GM04503 (cell line): ENCODE results near the gene BTN1A1.
"Not testable (repeated sequence)": the region's sequence is repeated elsewhere in the genome, so short reads cannot be mapped to it uniquely, and the experiment has no call there.

ENCODE experiments used
- DNase-seq: peaks from one replicate; pipeline ENCODE4 v3.0.0-alpha.2; 2012; ENCODE audit warnings: low read depth

Gene BTN1A1

DNA sequence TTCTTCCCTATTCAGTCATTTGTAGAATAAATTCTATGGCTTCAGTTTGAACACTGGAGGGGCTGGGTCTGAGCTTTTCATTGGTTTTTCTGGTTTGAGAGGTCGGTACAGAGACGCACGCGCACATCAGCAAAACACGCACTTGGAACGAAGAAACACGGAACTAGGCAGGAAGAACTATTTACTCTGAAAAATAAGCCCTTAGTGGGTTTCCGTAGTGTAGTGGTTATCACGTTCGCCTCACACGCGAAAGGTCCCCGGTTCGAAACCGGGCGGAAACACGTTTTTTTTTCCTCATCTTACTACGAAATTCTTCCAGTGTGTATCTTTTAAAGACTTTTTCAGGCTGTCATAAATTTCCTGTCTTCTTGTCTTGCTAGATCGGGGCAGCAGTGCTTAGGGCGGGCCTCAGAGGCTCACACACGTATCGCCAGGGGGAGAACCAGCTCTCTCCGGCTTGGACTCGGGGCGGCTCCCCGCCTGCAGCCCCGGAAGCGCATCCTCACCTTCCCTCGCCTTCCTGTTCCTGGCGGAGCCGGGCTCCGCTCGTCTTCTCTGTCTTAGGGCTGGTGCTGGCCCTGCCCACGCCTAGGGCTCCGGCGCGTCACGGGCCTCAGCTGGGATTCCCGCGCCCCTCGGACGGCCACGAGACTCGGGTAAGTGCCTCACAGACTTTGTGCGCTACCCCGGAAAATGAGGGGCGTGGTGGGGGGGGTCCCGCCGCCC, 37.9 kb downstream of the BTN1A1 start, which contains the start of gene HMGN4:
HMGN4 (plus strand) TSS at position 521 of the 726 bp plus-strand sequence. CDS start 6,841 bp downstream, outside the sequence.
- no peak for DNase-seq

DNA sequence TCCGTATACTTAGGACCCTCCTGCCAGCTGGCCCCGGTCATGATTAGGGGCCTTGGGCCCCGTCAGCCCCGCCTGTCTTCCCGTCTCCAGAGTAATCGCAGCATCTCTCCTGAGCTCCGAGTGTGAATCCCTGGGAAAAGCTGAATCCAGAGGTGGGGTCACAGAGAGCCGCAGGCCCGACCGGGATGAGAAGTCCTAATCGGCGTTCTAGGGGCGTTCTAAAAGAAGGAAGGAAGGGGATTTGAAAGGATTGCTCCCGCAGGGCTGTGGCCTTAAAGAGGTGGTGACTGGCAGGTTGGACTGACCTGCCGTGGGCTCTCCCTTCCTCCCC, 38.4 kb downstream of the BTN1A1 start:
- no peak for DNase-seq

DNA sequence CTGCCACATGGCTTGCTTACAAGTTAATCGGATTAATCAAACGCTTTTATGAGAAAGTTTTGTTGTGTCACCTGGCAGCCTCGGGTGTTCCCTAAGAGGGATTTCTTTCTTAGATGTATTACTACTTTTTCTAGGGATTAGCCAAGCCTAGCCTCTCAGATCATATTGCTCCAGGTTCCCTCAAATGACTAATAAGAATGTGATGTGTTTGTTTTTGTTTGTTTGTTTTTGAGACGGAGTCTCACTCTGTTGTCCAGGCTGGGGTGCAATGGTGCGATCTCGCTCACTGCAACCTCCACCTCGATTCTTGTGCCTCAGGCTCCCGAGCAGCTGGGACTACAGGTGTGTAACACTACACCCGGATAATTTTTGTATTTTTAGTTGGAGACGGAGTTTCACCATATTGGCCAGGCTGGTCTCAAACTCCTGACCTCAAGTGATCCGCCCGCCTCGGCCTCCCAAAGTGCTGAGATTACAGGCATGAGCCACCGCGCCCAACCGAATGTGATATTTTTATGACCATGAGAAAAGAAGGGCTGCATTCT, 39.0 kb downstream of the BTN1A1 start:
- DNase-seq = no peak

DNA sequence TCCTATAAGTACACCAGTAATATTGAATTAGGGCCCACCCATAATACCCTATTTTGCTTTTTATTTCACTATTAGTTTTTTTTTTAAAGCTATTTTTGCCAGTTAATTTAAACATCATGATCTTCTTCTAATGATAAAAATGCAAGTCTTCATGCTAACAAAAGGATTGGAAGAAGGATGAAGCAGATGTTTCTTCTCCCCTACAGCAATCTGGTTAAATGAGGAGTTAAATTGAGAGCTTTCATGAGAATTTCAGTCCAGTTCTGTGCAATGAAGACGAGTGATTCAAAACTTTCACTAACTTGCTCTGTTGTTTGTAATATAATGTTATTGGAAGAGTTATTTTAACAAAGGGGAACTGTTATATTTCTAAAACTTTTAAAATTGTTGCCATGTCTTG, 41.5 kb downstream of the BTN1A1 start:
- no peak for DNase-seq

DNA sequence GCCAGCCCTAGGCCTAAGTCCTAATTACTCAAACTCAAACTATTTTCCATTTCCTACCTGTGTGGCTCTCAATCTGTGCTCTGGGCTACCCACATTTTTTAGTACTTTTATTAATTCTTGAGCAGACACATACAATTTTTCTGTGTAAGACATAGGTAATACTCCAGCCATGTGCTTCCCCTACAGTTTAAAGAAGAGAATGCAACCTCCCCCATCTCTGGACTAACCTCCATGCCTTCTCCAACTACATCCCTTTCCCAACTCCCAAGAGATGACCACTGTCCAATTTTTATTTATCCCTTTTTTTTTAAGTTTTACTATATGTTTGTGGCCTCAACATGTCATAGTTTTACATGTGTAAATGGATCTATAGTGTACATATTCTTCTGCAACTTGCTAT, 43.9 kb downstream of the BTN1A1 start:
- no peak for DNase-seq

DNA sequence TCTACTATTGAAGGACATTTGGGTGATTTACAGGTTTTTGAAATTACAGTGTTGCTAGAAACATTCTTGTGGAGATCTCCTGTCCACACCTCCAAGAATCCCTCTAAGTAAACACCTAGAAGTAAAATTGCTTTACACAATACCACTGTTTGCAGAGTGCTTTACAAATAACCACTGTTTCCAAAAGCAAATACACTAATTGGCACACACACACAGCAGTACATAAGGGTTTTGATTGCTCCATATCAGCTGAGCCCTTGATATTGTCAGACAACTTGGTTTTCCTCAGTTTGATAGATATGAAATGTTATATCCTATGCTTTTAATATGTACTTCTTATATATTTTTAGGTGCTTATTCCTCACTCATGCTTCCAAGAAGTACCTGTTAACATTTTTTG, 44.4 kb downstream of the BTN1A1 start:
- no peak for DNase-seq

DNA sequence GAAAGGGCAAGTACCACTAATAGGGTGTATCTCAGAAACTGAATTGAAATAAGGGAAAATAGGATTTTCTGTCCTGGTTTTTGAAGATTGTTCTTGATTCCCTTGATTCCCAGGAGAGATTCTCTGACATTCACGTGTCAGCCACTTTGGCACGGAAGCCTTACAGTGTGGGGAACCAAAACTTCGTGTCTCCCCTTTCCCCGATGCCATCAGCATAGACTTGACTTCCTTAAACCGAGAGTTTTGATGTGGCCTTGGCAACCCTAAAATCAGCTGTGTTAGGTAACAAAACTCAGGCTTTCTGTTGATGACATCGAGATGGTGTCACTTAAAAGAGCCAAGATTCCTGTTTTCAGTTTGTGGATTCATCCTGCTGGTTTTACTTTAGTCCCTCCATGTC, 45.5 kb downstream of the BTN1A1 start:
- no peak for DNase-seq

DNA sequence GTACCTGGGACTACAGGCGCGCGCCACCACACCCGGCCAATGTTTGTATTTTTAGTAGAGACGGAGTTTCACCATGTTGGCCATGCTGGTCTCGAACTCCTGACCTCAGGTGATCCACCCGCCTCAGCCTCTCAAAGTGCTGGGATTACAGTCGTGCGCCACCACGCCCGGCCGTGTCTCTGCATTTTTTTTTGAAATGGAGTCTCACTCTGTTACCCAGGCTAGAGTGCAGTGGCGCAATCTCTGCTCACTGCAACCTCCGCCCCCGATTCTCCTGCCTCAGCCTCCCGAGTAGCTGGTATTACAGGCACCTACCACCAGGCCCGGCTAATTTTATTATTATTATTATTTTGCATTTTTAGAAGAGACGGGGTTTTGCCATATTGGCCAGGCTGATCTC, 47.3 kb downstream of the BTN1A1 start:
- DNase-seq = not testable (repeated sequence)

DNA sequence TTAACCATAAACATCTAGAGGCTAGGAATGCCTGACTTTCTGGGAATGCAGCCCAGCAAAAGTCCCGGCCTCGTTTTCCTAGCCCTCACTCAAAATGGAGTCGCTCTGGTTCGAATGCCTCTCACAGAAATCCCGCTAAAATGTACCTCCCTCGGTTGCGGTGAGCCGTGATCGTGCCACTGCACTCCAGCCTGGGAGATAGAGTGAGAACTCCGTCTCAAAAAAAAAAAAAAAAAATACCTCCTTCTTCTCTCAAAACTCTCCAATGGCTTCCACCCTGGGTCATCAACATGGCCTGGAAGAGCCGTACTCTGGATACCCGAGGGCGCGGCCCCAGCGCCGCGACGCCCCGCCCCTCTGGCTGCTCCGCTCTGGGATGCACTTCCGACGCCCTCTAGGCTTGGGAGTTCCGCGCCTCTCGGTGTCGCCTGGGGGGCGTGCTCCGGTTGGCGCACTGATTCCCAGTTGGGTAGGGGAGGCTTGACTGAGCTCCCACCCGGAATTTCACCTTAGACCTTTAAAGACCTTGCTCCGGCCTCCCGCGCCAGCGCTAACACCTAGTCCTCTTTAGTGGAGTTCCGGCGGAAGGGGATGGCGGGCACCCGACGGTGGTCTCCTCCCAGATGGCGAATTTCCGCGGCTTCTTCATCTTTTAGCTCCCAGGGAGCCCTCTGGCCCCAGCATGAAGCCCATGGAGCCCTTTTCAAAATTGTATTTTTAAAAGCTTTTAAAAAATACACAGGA, 50.3 kb downstream of the BTN1A1 start:
- no peak for DNase-seq

DNA sequence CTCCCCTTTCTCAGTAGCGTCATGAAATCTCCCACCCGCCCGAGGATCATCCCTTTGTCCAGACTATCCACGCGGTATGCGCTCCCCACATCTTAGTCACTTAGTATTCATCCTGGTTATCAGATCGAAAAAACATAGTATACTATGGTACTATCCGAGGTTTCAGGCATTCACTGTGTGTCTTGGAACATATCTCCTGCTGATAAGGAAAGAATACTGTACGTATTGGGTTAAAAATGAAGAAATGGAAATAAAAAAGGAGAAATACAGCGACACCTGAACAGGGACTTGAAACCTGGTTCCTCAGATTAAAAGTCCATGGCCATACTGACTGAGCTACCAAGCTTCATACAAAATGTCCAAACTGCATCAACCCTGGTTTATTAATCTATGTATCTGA, 52.1 kb downstream of the BTN1A1 start:
- no peak for DNase-seq

DNA sequence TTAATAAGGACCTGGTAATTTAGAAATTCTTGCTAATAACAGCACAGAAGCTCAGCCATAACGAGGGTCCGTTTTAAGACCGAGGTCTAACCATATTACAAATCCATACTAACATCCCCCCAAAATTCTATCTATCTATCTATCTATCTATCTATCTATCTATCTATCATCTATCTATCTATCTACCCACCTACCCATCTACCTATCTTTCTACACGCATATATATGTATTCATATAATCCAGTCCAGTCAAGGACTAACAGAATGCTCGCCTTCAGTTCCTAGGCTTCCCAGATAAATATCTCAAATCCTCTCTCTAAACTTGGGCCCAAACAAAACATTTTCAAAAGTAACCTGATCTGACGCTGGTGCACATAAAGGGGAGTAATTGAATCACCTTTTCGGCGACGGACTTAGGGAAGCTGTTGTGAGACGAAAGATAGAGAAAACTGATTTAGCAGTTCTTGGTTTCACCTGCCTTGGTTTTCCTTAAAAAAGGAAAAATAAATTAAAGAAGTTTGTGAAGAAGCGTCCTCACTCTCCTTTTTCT, 52.6 kb downstream of the BTN1A1 start:
- DNase-seq = no peak

DNA sequence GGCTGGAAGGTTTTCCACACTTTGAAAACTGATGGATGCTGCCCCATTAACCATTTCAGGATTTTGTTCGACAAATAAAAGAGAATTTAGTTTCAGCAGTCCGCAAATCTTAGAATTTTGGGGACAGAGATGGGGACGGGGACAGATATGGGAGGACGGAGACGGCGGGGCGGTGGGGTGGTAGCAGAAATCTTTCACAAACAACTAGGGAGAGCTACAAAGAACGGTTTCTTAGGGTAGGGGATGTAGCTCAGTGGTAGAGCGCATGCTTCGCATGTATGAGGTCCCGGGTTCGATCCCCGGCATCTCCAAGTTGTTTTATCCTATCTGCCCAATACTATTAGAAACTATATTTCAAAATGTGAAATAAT, 53.1 kb downstream of the BTN1A1 start:
- no peak for DNase-seq

DNA sequence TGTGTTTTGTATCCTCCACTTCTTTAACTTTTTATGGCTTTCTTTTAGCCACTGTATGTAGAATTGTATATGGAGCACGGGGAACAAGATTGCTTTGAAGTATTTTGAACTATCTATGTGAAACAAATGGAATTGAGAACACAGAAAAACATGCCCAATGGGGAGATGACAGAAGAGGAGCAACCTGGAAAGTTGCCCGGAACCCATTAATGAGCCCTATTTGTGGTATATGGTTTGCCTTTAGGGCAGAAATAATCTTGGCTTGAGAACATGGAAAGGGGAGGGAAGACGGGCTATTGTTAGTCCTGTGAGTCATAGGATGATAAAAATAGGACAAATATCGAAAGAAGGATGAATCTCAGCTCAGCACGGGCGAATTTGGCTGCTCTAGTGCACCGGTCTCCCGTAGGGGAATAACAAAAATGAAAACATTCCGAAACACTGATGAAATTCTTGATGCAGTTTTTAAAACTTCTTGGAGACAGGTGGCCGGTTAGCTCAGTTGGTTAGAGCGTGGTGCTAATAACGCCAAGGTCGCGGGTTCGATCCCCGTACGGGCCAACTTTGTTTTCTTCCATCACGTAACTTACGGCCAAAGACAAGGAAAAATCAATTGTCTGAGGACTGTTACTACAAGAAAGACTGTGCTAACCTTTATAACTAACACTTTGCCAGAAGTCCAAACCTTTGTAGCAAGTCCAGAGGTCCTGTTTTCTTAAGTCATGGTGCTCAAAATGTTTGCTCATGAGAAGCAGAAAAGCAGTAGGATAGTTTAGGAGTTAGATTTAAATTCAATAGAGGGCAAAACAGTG, 53.7 kb downstream of the BTN1A1 start:
- DNase-seq = peak; percentile 91

DNA sequence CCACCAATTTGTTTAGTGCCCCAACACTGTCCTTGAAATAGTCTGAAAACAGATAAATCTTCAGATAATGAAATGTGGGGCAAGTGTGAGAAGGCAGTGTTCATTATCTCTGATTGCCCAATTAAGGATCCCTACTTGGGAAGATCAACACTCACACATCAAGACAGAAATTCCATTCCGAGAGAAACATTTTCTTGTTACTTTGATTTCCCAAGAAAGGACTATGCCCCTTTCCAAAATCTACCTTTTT, 54.3 kb downstream of the BTN1A1 start:
- no peak for DNase-seq

DNA sequence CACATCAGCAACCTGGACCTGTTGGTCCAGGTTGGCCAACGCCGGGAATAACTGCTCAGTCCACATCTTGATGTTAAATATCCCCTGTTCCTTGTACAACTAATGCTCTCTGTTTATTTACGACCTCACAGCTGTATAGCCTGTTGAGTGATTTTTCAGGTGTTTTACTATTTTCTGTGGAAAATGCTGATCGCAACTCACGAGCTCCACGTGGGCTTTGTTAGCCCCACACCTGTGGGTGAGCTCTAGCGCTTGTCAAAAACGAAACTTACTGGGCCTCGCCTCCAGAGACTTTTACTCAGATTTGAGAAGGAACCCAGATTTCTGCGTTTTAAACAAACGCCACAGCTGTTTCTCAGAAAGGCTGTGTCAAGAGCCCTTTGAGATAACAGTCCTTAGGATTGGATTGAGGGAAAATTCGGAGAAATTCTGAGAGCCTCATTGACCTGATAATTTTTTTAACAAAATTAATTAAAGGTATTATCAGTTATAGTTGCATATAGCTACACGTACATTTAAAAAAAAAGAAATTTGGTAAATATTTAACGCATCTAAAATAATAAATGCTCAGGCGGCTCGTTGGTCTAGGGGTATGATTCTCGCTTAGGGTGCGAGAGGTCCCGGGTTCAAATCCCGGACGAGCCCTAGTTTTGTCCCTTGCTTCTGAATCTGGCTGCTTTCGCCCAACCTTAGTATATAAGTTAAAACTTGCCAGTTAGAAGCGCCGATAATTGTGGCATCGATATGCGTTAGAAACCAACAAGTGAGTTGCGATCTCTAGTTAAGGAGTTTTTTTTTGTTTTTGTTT, 54.8 kb downstream of the BTN1A1 start:
- DNase-seq = no peak

DNA sequence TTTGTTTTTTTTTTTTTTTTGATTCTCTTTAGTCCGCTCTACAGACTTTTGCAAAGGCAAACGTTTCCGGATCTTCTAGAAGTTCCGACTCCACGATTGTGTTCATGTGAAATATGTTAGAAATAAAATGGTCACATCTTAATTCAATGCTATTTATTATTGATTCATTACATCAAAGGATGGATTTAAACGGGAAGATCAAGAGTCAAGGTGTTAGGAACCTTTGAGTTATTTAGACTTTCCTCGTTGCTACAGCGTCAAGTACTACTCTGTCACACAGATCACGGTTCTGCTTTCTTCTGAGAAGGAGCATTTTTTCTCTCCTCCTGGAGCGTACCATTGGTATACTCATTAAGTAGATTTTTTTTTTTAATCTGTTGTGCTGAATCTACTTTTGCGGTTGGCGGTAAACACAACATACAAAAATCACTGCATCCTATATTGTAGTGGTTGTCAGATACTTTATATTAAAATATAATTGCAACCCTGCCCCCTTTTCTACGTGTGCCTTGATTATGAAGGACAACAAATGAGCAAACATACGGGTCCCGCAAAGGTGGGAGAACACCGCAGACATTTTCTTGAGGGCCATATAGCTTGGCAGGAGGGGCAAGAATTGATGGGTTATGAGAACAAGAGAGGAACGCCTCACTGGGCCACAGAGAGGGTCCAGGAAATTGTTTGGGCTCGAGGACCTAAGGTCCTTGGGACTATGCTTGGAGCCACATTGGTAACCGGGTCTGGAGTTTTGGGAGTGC, 55.6 kb downstream of the BTN1A1 start:
- DNase-seq = no peak

DNA sequence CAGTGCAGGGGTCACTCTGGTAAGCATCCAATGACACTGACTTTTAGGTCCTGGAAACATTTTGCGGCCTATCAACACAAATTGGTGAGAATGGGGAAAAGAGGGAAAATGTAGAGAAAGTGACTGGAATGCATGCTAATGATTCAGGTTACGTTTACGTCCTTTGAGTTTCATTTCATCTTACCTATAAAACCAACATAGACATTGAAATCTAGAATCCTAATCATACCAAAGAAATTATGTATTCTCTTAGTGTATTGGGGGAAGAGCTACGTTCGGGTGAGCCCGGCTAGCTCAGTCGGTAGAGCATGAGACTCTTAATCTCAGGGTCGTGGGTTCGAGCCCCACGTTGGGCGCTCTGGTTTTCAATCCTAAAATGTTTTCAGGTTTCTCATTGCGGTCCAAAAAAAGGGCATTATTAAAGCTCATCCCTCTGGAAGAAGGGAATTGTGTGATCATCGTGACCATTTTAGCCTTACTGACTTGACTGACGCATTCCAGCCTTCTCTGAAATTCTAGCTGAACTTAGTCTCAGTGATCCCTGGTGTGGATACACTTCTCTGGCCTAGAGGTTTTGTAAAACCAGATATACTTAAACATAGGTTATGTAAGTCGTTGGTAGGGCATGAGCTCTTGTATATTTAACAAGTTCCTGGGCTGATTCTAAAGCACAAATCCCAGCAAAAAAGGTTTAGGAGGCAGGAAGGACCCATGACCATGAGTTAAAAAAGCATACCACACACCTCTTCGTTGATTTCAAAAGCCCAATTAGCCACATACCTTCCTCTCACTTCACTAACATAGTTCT, 56.4 kb downstream of the BTN1A1 start:
- peak; percentile 84 for DNase-seq
